ENCODE data around the gene PRG2. TPM values are rescaled to one million over a fixed set of nuclear protein-coding genes. Genes with fewer than 3 reads are reported as not detected.
"Not testable (repeated sequence)": the region's sequence is repeated elsewhere in the genome, so short reads cannot be mapped to it uniquely, and the experiment has no call there.

Gene PRG2
- total RNA-seq, 1 donor from 2014 or later, result not detected

DNA sequence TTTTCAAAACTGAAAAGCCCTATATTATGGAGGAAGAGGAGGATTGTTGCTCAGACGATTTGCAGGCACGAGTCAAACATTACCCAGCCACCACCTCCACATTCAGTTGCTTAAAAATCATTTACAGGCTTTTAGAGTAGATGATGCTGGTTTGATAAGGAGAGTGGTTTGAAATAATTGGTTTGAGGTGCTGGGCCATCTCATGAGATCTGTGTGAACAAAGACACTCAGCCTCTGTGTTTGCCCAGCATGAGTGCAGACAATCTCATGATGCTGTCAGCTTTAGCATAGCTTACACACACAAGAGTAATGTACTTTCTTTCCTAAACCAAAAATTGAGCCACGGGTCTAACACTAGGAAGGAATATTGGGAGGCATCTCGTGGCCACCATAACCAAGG lies 32.2 kb upstream of the PRG2 start:
- DNase-seq, result no peak
- intact Hi-C loops (cut with micrococcal nuclease), result no loop called here
- no peak for ATAC-seq

DNA sequence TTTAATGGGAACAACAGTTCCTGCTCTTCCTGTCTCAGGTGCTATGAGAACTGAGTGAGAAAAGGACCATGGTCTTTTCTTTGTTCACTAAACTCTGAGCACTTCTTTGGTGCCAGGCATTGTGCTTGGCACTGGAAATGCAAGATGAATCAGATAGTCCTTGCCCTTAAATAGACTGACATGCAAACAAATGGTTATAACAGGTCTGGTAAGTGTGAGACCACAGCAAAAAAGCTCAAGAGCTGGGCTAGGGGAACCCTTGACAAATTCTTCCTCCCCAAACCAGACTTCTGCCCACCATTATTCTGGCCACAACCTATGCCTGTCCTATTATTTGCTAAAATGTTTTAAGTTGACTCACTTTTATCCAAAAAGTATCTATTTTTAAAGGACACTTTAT lies 31.4 kb upstream of the PRG2 start:
- no peak for DNase-seq
- ATAC-seq, result no peak
- intact Hi-C loops (cut with micrococcal nuclease), result no loop called here

DNA sequence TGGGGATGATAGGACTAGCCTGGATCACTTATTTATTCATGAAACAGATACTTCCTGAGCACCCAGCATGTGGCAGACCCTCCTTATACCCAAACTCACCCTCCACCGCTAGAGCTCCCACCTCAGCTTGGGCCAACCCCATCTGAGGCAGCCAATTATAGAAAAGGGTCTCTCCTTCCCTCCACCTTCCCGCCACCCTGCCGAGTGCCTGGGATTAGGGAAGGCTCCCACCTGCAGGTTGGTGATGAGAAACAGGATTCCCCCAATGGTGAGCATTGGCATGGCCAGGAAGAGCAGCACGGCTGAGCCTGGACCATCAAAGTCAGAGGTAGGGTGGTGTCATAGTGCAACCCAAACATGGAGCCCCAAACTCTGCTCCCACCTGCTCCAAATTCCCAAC lies 30.6 kb upstream of the PRG2 start:
- intact Hi-C loops (cut with micrococcal nuclease), result no loop called here
- ATAC-seq, result no peak
- DNase-seq, result no peak

DNA sequence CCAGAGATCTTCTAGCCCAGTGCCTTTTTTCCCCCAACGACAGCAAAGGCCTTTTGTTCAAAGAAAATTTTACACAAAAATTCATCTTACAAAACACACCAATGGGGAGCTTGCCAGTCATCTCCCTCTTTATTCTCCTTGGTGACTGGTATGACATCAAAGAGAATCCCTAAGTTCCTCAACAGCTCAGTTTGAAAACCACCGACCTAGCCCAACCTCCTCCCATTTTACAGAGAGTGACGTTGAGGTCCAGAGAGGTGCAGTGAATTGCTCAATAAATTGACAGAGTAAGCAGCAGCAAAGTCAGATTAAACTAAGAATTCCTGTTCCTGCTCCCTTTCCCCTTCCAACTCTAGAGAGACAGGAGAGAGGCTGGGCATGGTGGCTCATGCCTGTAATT lies 28.7 kb upstream of the PRG2 start:
- ATAC-seq (no peak), DNase-seq (no peak)
- intact Hi-C loops (cut with micrococcal nuclease), result no loop called here

DNA sequence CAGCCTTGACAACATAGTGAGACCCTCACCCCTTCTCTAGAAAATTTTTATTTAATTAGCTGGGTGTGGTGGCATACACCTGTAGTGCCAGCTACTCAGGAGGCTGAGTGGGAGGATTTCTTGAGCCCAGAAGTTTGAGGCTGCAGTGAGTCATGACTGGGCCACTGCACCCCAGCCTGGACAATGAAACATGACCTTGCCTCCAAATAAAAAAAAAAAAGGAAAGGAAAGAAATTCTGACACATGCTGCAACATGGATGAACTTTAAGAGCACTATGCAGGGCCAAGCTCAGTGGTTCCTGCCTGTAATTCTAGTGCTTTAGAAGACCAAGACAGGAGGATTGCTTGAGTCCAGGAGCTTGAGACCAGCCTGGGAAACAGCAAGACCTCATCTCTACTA lies 27.7 kb upstream of the PRG2 start:
- ATAC-seq, result no peak
- no peak for DNase-seq
- intact Hi-C loops (cut with micrococcal nuclease), result no loop called here

DNA sequence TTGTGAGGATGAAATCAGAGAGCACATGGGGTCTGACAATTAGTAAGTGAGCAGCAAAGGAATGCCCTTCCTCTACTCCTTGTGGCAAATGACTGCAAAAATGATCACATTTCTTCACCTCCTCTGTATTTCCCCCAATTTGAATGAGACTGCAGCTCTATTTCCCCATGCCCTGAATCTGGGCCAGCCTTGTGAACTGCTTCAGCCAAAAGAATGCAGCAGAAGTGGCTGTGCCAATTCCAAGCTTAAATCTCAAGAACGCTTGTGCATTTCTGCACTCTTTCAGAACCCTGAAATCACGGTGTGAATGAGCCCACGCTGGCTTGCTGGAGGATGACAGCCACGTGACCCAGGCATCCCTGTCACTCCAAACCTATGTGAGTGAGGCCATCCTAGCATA lies 26.6 kb upstream of the PRG2 start:
- intact Hi-C loops (cut with micrococcal nuclease), result no loop called here
- DNase-seq (no peak), ATAC-seq (no peak)

DNA sequence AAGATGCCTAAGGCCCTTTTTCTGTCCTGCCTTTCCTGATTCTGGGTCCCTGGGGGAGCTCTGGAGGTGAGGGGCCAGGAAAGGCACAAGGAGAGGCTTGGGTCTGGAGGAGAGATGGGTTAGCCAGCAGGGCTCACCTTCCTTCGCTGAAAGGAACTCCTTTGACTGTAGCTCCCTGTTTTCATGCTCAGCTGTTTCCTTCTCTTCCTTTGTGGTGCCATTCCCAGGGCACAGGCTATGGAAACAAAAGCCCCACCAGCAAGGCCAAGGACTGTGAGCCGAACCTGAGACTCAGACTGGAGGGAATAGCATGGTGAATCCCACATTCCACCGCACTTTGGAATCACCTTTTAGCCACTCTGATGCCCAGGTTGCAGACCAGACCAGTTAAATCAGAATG lies 26.0 kb upstream of the PRG2 start:
- no peak for ATAC-seq
- intact Hi-C loops (cut with micrococcal nuclease), result no loop called here
- DNase-seq, result no peak

DNA sequence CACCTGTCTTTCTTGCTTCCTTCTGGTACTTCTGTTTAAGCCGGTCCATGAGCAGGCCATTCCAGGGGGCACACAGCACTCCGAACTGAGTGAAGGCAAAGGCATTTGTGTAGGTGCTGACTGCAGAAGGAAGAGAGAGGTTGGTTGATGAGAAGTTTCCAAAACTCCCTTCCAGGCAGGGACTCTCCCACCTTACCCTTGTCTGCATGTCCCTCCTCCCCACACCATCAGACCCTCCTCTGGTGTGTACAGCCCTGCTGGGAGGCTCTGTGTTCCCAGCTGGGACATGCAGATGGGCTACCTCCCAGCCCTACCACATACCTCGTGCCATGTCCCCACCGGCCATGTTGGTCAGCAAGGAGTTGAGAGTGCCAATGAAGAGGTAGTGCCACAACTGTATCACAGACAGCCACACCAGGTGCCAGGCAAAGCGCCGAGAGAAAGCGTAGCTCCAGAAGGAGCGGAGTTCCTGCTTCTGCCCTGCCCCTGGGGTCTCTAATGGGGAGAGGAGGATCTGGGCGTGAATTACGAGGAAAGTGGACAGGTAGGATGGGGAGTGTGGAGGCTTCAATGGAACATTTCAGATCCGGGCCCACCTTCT lies 24.3 kb upstream of the PRG2 start:
- ATAC-seq (no peak), DNase-seq (no peak)
- intact Hi-C loops (cut with micrococcal nuclease), result no loop called here

DNA sequence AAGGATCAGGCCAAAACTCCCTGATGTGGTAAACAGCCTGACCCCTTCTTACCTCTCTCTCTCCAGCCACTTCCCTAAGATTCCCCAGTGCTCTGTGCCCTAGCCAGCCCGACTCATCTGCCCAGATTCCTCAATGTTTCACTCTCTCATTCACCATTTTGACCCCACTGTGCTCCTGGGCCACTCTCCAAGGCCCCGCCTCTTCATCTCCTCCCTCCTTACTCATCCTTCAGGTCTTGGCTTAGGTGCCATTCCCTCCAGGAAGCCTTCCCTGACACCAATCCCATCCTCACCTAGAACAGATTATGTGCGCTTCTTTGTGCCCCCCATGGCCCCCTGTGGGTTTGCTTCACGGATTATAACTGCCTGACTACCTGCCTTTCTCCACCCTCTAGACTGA lies 23.2 kb upstream of the PRG2 start:
- ATAC-seq (no peak), DNase-seq (no peak)
- intact Hi-C loops (cut with micrococcal nuclease), result no loop called here

DNA sequence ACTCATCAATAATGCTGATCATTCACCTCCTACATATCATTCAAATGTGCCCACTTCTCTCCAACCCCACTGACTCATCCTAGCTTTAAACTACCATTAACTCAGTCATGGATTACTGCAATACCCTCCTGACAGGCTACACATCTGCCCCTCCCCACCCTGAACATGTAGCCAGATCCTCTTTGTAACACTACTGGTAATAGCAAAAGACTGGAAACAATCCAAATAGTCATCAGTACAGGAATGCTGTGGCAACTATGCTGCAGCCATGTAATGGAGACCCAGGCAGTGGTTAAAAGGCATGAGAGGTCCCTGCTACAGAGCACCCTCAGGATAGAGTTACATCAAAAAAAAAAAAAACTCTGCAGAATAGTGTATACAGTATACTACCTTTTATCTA lies 19.8 kb upstream of the PRG2 start:
- DNase-seq (no peak), ATAC-seq (no peak)
- intact Hi-C loops (cut with micrococcal nuclease), result no loop called here

DNA sequence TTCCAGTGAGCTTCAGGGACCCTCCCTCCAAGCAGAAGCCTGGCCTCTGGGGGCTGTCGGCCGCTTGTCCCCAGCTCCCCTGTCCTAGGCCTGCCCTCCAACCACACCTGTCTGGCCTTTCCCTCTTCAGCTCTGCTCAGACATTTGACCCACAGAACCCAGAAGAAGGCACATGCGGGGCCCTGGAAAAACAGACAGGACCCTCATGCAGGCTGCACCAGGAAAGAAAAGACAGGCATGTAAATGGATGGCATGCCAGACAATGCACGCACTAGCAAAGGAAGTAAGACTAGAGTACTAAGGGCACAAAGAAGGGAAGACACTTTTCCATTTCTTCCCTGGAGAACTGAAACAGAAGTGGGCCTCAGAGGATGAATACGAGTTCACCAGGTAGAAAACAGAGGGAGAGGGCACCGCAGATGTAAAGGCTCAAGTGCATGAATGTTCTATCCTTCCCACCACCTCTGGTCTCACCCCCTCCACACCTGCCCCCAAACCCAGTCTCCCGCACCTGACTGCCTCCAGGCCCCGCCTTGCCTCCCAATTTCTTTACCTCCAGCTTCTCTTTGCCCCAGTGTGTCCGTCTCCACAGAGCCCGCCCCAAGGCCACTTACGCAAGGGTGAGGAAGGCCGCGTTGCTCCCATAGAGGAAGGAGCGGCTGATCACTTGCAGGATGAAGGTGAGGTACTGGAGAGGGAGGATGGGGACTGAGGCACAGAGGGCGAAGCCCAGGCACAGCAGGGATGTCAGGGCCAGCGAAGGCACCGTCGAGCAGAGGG lies 19.1 kb upstream of the PRG2 start:
- no peak for DNase-seq
- no peak for ATAC-seq
- intact Hi-C loops (cut with micrococcal nuclease), result no loop called here

DNA sequence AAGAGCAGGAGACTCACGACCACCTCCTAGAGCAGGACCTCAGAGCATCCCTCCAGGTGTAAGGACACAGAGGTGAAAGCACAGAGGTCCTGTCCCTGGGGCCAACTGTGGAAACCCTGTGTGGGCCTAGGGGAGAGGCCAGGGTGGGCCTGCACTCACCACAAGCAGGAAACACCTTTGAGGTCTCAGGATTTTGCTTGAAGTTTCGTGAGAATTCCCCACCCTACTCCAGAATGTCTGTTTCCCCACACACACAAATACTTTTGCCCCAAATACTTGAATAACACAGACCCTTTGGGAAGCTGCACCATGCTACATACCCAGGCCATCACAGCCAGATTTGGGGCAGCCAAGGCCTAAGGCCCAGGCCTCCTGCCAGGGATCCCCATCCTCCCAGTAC lies 18.3 kb upstream of the PRG2 start:
- ATAC-seq (no peak), DNase-seq (no peak)
- intact Hi-C loops (cut with micrococcal nuclease), result no loop called here

DNA sequence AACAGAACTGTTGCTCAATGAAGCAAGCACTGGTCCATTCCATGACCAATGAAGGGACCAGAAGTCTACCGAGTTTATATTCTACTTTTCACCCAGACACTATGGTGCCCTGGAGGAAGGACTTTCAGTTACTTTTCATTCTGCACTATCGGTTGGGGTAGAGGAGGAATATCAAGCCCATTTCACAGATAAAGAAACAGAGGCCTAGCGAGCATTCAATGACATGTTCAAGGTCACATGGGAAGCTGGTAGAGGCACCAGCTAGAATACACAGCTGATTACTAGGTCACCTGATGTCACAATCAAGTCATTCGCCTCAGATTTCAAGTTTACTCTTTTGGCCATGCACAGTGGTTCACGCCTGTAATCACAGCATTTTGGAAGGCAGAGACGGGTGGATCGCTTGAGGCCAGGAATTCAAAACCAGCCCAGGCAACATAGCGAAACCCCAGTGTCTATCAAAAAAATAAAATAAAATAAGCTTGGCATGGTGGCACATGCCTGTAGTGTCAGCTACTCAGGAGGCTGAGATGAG lies 17.6 kb upstream of the PRG2 start:
- DNase-seq, result no peak
- intact Hi-C loops (cut with micrococcal nuclease), result no loop called here
- ATAC-seq, result no peak

DNA sequence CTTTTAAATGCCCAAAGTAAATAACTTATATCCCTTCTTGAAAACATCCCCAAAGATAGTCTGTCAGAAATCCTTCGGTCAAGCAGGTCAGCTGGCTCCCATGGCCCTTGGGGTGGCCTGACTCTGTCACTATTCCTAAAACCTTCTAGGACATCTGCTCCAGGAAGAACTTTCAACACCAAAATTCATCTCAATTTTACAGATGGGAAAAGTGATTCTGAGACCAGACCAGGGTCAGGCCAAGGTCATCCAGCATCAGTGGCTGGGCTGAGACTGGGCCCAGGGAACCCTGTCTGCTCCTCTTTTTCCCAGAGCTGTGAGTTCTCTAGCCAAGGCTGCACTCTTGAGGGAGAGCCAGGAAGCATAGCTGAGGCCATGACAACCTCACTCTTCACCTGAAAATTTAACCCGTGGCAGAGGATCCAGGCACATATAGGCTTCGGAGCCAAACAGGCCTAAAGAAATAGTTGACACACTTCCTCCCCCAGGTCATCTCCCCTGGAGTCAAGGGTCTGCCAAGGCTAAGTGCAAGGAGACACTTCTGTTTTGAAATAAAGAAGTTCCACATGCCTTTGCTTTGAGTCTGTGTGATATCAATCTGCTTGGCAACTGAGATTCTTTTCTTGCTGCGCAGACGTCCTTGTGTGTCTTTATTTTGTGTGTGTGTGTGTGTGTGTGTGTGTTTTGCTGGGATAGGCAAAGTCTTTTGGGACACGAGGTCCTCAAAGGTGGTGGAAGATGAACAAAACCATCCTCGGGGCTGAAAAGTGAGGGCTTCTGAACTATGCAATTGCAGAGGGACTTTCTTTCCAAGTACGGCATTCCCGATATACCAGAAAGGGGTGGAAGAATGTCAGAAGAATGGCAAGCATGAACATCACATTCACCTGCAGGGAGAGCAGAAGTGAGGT lies 16.8 kb upstream of the PRG2 start:
- ATAC-seq (peak; percentile 81), DNase-seq (peak; percentile 47)
- intact Hi-C loops (cut with micrococcal nuclease), result no loop called here

DNA sequence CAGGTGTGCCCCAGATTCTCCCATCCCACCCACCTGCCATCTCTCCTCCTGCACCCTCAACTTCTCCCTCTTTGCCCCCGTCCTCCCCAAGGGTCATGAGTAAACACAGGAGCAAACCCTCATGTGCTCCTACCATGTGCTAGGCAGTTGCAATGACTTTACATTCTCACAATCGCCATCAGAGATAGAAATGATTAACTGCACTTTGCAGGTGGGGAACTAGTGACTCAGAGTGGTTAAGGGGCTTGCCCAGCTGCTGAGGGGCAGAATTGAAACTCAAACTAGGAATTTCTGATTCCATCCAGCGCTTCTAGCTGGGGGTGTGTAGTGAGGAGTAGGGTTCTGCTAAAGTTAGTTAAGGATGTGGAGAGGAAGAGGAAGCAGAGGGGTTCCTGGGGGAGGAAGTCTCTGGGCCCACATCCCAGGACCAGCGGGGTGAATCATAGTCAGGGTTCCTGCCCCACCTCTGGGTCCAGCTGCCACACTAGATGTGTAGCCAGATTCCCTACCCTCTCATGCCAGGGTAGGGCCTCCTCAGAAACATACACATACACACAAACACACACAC lies 16.0 kb upstream of the PRG2 start:
- ATAC-seq (peak; percentile 77), DNase-seq (peak; percentile 38)
- intact Hi-C loops (cut with micrococcal nuclease), result no loop called here

DNA sequence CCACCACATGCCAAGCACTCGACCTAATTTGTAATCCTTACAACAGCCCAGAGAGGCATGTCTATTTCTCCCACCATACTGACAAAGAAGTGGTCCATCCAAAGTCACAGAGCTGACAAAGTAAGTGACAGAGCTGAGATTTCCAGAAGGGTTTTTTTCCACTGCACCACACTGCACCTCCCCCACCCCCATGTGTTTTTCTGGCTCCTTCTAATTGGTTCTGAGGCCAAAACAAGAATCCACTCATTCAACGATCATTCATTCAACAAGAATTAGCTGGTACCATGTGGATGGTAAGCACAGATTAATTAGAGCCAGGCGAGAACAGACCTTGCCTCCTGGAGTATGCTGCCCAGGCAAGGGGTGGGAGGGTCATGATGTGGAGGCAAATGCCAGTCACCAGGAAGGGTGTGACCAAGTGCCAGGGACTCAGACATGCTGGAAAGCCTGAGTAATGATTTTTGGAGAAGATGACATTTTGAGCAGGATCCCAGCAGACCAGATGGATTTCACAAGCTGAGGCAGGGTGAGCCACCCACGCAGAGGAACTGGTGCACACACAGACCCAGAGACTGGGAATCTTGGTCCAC lies 14.9 kb upstream of the PRG2 start:
- intact Hi-C loops (cut with micrococcal nuclease), result no loop called here
- ATAC-seq (peak; percentile 24), DNase-seq (no peak)

DNA sequence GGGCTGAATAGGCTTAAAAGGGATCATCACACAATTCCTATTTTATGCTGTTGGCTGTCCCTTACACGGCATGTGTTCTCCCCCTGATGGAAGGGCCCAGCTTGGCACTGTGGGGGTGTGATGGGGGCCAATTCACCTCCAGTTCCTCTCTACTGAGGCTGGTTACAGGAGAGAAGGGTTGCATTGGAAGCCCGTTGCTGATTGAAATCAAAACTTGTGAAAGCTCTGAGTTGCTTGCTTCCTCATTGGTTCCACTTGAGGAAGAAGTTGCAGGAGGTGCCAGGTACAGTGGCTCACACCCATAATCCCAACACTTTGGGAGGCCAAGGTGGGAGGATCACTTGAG lies 13.3 kb upstream of the PRG2 start:
- no peak for ATAC-seq
- DNase-seq, result no peak
- intact Hi-C loops (cut with micrococcal nuclease), result no loop called here

DNA sequence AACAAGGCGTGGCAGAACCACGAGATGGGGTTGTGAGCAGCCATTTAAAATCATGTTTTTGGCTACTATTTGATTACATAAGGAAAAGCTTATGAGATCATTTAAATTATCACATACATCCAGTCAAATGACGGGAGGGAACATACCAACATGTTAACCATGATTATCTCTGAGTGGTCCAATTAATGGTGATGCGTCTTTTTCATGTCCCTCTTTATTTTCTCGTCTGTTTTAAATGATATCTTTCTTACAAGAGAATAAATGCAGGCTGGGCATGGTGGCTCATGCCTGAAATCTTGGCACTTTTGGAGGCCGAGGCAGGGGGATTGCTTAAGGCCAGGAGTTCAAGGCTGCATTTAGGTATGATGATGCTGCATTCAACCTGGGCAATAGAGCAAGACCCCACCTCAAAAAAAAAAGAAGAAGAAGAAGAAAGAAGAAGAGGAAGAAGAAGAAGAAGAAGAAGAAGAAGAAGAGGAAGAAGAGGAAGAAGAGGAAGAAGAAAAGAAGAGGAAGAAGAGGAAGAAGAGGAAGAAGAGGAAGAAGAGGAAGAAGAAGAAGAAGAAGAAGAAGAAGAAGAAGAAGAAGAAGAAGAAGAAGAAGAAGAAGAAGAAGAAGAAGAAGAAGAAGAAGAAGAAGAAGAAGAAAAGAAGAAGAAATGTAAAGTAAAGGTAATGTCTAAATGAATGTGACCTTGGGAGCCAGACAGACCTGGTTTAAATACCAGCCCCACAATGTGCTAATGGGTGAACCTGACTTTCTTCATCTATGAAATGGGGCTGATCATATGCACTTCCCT lies 12.8 kb upstream of the PRG2 start:
- DNase-seq; ATAC-seq; intact Hi-C loops (cut with micrococcal nuclease): not testable (repeated sequence)

Data from left ventricle myocardium superior (tissue), 1 donor.